ENCODE measurements around the gene C9. TPM values are rescaled to one million over a fixed set of nuclear protein-coding genes. Genes with fewer than 3 reads are reported as not detected.
"Not testable (repeated sequence)": the region's sequence is repeated elsewhere in the genome, so short reads cannot be mapped to it uniquely, and the experiment has no call there.

C9 gene
- total RNA-seq = not detected
- long read RNA-seq = 0 reads

- intact Hi-C loops (cut with DNase I) = no loop called here
- DNase-seq (no peak), ATAC-seq (no peak)
These were observed at the start of gene C9 for GRCh38 chr5:39364367-39364766. C9 (minus strand) TSS chr5:39364495; CDS start chr5:39364464, 31 bp downstream.

GRCh38 chr5:39413771-39414170 is 49.5 kb upstream of the C9 start:
- intact Hi-C loops (cut with DNase I) = no loop called here
- no peak for ATAC-seq
- no peak for DNase-seq

- ATAC-seq (no peak), DNase-seq (no peak)
- intact Hi-C loops (cut with DNase I) = no loop called here
These were observed 48.6 kb upstream of the C9 start for GRCh38 chr5:39412721-39413394.

GRCh38 chr5:39411985-39412384 is 47.7 kb upstream of the C9 start:
- no peak for ATAC-seq
- intact Hi-C loops (cut with DNase I) = no loop called here
- DNase-seq = no peak

- no peak for DNase-seq
- ATAC-seq = peak in 1 of 2 donors; percentile 68
These were observed 46.8 kb upstream of the C9 start for GRCh38 chr5:39411061-39411460.

GRCh38 chr5:39409033-39409432 is 44.7 kb upstream of the C9 start:
- no peak for DNase-seq
- no peak for ATAC-seq
- intact Hi-C loops (cut with DNase I) = no loop called here

More at GRCh38 chr5:39411061-39411460, 46.8 kb upstream of the C9 start:
- intact Hi-C loops (cut with DNase I) = no loop called here

- ATAC-seq (no peak), DNase-seq (no peak)
- intact Hi-C loops (cut with DNase I) = no loop called here
These were observed 41.0 kb upstream of the C9 start for GRCh38 chr5:39405083-39405843.

- intact Hi-C loops (cut with DNase I); ATAC-seq; DNase-seq: not testable (repeated sequence)
These were observed 39.5 kb upstream of the C9 start for GRCh38 chr5:39403761-39404160.

GRCh38 chr5:39402140-39402539 is 37.8 kb upstream of the C9 start:
- intact Hi-C loops (cut with DNase I); ATAC-seq; DNase-seq: not testable (repeated sequence)

- ATAC-seq (no peak), DNase-seq (no peak)
- intact Hi-C loops (cut with DNase I) = no loop called here
These were observed 36.7 kb upstream of the C9 start for GRCh38 chr5:39400713-39401578.

GRCh38 chr5:39399135-39400036 is 35.1 kb upstream of the C9 start:
- peak; percentile 92 to 93 for ATAC-seq
- DNase-seq = no peak
- intact Hi-C loops (cut with DNase I) = no loop called here

- intact Hi-C loops (cut with DNase I) = no loop called here
- ATAC-seq = no peak
These were observed 32.5 kb upstream of the C9 start for GRCh38 chr5:39396843-39397242.

GRCh38 chr5:39395521-39395920 is 31.2 kb upstream of the C9 start:
- ATAC-seq = no peak
- intact Hi-C loops (cut with DNase I) = no loop called here

More at GRCh38 chr5:39396843-39397242, 32.5 kb upstream of the C9 start:
- no peak for DNase-seq

GRCh38 chr5:39394946-39395345 is 30.7 kb upstream of the C9 start:
- DNase-seq (no peak), ATAC-seq (peak in 1 of 2 donors; percentile 33)
- intact Hi-C loops (cut with DNase I) = no loop called here

More at GRCh38 chr5:39395521-39395920, 31.2 kb upstream of the C9 start:
- DNase-seq = no peak

- no peak for DNase-seq
- ATAC-seq = no peak
- intact Hi-C loops (cut with DNase I) = no loop called here
These were observed 26.6 kb upstream of the C9 start for GRCh38 chr5:39390945-39391344.

- intact Hi-C loops (cut with DNase I) = no loop called here
- no peak for ATAC-seq
- no peak for DNase-seq
These were observed 23.0 kb upstream of the C9 start for GRCh38 chr5:39387293-39387692.

GRCh38 chr5:39384271-39384670 is 20.0 kb upstream of the C9 start:
- no peak for ATAC-seq
- no peak for DNase-seq
- intact Hi-C loops (cut with DNase I) = no loop called here

GRCh38 chr5:39381376-39381775 is 17.1 kb upstream of the C9 start:
- intact Hi-C loops (cut with DNase I) = no loop called here
- DNase-seq = no peak
- ATAC-seq = no peak

GRCh38 chr5:39379693-39380092 is 15.4 kb upstream of the C9 start:
- intact Hi-C loops (cut with DNase I) = loop anchor here in 1 of 2 donors (5.0 kb wide), 1 partner anchor 168 kb away; no protein-coding TSS in a partner anchor
- ATAC-seq = peak in 1 of 2 donors; percentile 31
- no peak for DNase-seq

Measured in left cardiac atrium (tissue), 4 donors.